Measurements from ENCODE around the gene THSD4. TPM values are rescaled to one million over a fixed set of nuclear protein-coding genes. Genes with fewer than 3 reads are reported as not detected.

The THSD4 gene
- total and polyA plus RNA-seq, 9 of the 15 experiments (the other 6 are each of a cell fraction or from before 2014, with no cell fraction given) = 0.04 TPM; not detected in 5

DNA sequence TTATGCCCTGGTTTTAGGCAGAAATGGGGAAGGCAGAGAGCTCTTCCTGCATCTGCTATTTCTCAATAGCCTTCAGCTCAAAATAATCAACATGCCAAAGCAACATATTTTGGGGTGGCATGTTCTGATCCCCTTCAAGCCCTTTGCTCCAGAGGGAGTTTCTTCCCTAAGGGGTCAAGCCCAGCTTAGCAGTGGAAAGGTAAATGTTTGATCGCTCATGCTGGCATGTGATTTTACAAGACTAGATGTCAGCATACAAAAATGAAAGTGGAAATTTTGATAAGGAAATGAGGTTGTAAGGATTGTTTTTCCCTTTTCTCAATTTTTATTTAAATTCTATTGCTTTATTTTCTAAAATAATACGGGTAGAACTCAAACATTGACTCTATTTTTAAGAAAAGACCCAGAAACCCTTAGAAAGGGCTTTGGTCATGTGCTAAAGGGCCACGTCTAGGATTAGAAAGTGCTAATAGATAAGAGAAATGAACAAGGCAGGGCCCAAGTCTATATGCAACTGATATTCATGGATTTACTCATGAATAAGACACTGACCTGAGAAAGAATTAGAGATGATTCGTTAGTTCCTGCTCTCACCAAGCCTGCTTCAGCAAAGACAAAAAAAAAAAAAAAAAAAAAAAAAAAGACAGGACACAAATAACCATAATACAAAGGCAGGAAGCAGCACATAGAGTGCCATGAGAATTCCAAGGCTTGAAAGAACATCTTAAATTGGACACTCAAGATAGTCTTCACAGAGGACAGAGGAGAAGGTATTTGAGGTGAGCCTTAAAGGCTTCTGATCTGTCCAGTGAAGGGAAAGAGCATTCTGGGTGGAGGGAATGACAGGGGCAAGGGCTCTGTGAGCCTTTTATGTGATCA is 640.1 kb downstream of the THSD4 start:
- WGBS (ENCODE audit: insufficient coverage, low coverage, missing lambda C conversion rate) = 3% methylated on average over 4 of the region's 4 CpGs
- TF ChIP-seq, protein P1, sequence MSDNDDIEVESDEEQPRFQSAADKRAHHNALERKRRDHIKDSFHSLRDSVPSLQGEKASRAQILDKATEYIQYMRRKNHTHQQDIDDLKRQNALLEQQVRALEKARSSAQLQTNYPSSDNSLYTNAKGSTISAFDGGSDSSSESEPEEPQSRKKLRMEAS (CRISPR knock-in tag; IDR thresholded peaks at IDR 0.05) = no peak
- TF ChIP-seq CBX8 (IDR thresholded peaks at IDR 0.05; ENCODE audit: borderline replicate concordance, extremely low read depth, low read depth, low read length, poor library complexity, severe bottlenecking) = no peak
- TF ChIP-seq HEY1 (CRISPR knock-in tag; IDR thresholded peaks at IDR 0.05; ENCODE audit: borderline replicate concordance) = no peak
- no peak for TF ChIP-seq ETV5 (CRISPR knock-in tag; IDR thresholded peaks at IDR 0.05; ENCODE audit: low read depth)
- TF ChIP-seq ZNF324 (CRISPR knock-in tag; IDR thresholded peaks at IDR 0.05) = no peak
- no peak for TF ChIP-seq MTA2 (IDR thresholded peaks at IDR 0.05; ENCODE audit: low read depth)
- TF ChIP-seq, protein P2, sequence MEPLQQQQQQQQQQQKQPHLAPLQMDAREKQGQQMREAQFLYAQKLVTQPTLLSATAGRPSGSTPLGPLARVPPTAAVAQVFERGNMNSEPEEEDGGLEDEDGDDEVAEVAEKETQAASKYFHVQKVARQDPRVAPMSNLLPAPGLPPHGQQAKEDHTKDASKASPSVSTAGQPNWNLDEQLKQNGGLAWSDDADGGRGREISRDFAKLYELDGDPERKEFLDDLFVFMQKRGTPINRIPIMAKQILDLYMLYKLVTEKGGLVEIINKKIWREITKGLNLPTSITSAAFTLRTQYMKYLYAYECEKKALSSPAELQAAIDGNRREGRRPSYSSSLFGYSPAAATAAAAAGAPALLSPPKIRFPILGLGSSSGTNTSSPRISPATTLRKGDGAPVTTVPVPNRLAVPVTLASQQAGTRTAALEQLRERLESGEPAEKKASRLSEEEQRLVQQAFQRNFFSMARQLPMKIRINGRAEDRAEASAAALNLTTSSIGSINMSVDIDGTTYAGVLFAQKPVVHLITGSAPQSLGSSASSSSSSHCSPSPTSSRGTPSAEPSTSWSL (CRISPR knock-in tag; IDR thresholded peaks at IDR 0.05; ENCODE audit: borderline replicate concordance) = no peak
- no peak for TF ChIP-seq NR2C1 (IDR thresholded peaks at IDR 0.05)
- TF ChIP-seq NR2C1 (tag; IDR thresholded peaks at IDR 0.05) = no peak
- no peak for TF ChIP-seq RBM14 (IDR thresholded peaks at IDR 0.05; ENCODE audit: borderline replicate concordance, insufficient read depth, low read depth, low read length)
- TF ChIP-seq, protein P3, sequence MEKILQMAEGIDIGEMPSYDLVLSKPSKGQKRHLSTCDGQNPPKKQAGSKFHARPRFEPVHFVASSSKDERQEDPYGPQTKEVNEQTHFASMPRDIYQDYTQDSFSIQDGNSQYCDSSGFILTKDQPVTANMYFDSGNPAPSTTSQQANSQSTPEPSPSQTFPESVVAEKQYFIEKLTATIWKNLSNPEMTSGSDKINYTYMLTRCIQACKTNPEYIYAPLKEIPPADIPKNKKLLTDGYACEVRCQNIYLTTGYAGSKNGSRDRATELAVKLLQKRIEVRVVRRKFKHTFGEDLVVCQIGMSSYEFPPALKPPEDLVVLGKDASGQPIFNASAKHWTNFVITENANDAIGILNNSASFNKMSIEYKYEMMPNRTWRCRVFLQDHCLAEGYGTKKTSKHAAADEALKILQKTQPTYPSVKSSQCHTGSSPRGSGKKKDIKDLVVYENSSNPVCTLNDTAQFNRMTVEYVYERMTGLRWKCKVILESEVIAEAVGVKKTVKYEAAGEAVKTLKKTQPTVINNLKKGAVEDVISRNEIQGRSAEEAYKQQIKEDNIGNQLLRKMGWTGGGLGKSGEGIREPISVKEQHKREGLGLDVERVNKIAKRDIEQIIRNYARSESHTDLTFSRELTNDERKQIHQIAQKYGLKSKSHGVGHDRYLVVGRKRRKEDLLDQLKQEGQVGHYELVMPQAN (IDR thresholded peaks at IDR 0.05; ENCODE audit: borderline replicate concordance) = no peak
- no peak for TF ChIP-seq CHD2 (IDR thresholded peaks at IDR 0.05; ENCODE audit: low read depth, low read length)
- TF ChIP-seq, protein P4, sequence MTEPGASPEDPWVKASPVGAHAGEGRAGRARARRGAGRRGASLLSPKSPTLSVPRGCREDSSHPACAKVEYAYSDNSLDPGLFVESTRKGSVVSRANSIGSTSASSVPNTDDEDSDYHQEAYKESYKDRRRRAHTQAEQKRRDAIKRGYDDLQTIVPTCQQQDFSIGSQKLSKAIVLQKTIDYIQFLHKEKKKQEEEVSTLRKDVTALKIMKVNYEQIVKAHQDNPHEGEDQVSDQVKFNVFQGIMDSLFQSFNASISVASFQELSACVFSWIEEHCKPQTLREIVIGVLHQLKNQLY (CRISPR knock-in tag; conservative IDR thresholded peaks at IDR 0.05) = no peak
- Histone ChIP-seq H3K27me3 (ENCODE audit: control insufficient read depth in 2 of 2, insufficient read depth in 2 of 2, low read length in 2 of 2) (peaks cover 0 to 5% of the 10 kb centered on the region in 2 experiments; a peak in 1 of 5 replicates), H3K9me3 (replicated peaks; ENCODE audit: control insufficient read depth, insufficient read depth, low read depth, low read length) (no peaks in the 10 kb centered on the region), H3K36me3 (ENCODE audit: control insufficient read depth, insufficient read depth, low read length) (no peaks in the 10 kb centered on the region), H3K9ac (ENCODE audit: insufficient read depth in 1 of 2, low read depth in 2 of 2, low read length in 2 of 2) (no peak overlapping the region), H3K4me3 (no peak overlapping the region), H4K20me1 (replicated peaks; ENCODE audit: control insufficient read depth, insufficient read depth, low read length) (no peaks in the 10 kb centered on the region), H3K9me1 (ENCODE audit: control insufficient read depth, insufficient read depth, low read length) (no peaks in the 10 kb centered on the region), H3K4me2 (ENCODE audit: insufficient read depth, low read length) (no peak overlapping the region), H3K79me2 (ENCODE audit: control insufficient read depth, insufficient read depth, low read length) (no peaks in the 10 kb centered on the region), H2AFZ (ENCODE audit: low read depth, low read length) (no peak overlapping the region), H3K4me1 (replicated peaks in 1 of 2; ENCODE audit: control insufficient read depth in 2 of 2, insufficient read depth in 2 of 2, low read length in 2 of 2) (no peaks in the 10 kb centered on the region), H3K27ac (ENCODE audit: extremely low read depth, low read depth, low read length) (no peak overlapping the region)
- intact Hi-C loops (cut with micrococcal nuclease) (no loop called here), in situ Hi-C loops (cut with MboI) (no loop called here)
- FAIRE-seq = no peak
- BruUV-seq (replicated peaks) = no TSS peak
- ChIA-PET POLR2A (no interaction called here), CTCF (ENCODE audit: low intra/inter-chr PET ratio) (no interaction called here)
- DNase-seq (ENCODE audit: extremely low read depth in 1 of 4, low spot score in 3 of 4) = no peak
- no peak for ATAC-seq
